CD1c-positive myeloid dendritic cell (primary cell): ENCODE results near the gene NDC80.

Experiments used
- DNase-seq: peaks from one replicate; pipeline ENCODE4 v3.0.0-alpha.2; 2016; ENCODE audit errors: extremely low spot score

The NDC80 gene

DNA sequence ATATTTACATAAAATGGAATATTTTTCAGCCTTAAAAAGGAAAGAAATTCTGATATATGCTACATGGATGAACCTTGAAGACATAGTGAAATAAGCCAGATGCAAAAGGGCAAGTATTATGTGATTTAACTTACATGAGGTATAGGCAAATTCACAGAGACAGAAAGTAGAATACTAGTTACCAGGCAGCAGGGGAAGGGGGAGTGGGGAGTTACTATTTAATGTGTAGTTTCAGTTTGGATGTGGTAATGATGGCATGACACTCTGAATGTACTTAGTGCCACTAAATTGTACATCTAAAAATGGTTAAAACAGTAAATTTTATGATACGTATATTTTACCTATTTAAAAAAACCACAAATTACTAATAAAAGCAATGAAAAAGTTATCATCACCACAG lies 12.1 kb upstream of the NDC80 start:
- no peak for DNase-seq

- DNase-seq: no peak
Observed at GRCh38 chr18:2564373-2564772, 7.0 kb upstream of the NDC80 start.

DNA sequence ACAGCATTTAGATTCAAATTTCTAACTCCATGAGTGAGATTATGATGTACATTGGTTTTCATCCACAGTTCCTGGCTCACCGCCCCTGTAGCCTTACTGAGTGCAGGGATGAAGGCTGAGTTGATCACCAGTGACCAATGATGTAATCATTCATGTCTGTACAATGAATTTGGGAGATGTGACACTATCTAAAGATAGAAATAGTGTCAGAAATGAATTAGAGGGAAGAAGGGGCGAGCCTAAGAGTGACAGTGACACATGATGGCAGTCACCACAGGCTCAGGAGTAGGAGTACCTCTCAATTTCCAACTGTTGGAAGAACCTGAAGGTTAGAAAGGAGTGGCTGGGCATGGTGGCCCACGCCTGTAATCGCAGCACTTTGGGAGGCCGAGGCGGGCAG lies 3.2 kb upstream of the NDC80 start:
- DNase-seq: no peak

DNA sequence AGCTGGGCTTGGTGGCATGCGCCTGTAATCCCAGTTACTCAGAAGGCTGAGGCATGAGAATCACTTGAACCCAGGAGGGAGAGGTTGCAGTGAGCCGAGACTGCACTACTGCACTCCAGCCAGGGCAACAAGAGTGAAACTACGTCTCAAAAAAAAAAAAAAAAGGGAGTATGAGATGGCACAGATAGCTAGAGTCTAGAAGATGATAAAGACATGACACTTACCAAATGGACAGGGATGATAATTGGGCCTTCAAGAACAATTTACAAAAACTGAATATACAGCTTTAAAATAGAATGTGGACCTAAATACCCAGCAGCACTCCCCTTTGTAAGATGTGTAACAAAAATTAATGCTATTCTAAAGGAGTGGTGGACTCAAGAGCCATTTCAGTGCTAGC lies 2.8 kb upstream of the NDC80 start:
- DNase-seq: no peak

GRCh38 chr18:2569338-2570207 lies 1.8 kb upstream of the NDC80 start:
- no peak for DNase-seq

GRCh38 chr18:2570772-2571199 lies 571 bp upstream of the NDC80 start:
- DNase-seq: peak; percentile 71

DNA sequence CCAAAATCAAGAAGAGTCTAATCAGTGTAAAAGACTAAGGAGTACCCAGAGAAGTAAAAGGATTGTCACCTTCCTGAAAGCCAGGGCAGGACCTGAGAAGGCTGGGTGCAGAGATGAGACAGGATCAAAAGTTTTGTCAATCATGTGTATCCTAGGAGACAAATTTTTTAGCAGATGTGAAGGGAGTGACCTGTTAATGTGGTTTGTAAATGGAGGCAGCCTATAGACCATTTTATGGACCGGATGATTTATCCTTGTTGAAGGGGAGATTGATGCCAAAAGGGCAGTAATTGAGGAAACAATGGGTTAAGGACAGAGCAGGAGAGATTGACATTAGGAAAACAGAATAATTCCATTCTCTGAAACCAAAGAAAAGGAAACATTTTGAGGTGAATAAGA lies 813 bp downstream of the NDC80 start:
- DNase-seq: no peak

DNA sequence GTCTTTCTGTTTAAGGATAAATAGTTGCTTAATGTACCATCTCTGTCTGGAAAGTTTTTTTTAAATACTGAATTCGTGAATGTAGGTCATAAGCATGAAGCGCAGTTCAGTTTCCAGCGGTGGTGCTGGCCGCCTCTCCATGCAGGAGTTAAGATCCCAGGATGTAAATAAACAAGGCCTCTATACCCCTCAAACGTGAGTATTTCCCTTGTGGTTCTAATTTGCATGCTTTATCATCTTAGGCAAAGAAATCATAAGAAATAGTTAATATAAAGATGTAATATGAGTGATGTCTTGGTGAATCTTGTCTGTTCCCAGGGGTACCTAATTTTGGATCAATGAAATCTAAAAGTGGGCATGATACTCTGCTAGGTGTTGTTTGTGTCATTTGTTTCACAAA lies 1.5 kb downstream of the NDC80 start:
- no peak for DNase-seq

- no peak for DNase-seq
Observed at GRCh38 chr18:2573408-2573807, 2.1 kb downstream of the NDC80 start.

- DNase-seq: no peak
Observed at GRCh38 chr18:2587788-2588187, 16.4 kb downstream of the NDC80 start.

DNA sequence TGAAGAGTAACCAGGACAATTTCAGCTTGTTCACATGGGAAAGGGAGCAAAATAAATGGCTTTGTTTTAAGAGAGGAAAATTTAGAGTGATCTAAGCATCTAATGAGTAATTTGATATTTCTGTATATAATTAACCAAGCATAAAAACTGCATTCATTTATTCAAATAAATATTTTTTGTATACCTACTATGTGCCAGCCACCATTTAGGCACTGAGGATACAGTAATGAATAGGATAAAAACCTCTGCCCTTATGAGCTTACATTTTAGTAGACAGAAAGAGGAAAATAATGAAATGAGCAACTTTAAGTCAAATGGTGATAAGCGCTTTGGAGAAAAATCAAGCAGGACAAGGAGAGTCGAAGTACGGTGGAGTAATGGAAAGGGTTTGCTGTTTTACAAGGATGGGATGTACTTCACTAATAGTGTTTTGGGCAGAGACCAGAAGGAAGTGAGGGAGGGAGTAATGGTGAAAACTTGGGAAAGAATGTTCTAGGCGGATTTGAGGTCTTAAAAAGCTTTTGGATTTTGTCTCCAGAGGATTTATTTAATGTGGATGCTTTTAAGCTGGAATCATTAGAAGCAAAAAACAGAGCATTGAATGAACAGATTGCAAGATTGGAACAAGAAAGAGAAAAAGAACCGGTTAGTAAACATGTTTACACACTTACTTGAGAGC lies 17.4 kb downstream of the NDC80 start:
- no peak for DNase-seq

DNA sequence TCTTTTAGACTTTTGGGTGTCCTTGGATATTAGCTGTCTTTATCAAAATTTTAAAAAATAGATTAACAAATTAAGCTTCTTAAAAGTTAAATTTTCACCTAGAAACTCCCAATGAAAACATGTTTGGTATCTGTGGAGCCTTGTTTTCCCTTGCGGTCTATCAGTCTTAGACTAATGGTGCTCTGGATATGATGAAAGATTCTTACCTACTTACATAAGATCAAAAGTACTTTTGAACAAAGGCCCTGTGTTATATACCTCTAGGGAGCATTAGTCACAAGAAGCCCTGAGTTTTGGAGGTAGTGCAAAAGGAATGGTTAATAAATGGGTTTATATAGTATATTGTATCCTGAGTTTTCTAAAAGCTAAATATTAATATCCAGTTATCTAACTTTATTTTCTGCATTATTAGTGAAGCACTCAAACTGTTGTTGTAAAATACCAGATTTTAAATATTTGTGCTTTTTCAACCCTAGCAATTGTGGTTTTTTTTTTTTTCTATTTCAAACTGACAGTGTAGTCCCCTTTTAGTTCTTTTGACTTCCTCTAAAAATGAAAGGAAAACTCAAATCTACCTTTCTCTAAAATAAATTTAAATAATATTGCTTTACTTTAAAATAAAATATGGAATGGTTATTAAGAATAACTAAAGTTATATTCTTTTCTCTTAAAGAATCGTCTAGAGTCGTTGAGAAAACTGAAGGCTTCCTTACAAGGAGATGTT lies 18.1 kb downstream of the NDC80 start:
- DNase-seq: no peak

DNA sequence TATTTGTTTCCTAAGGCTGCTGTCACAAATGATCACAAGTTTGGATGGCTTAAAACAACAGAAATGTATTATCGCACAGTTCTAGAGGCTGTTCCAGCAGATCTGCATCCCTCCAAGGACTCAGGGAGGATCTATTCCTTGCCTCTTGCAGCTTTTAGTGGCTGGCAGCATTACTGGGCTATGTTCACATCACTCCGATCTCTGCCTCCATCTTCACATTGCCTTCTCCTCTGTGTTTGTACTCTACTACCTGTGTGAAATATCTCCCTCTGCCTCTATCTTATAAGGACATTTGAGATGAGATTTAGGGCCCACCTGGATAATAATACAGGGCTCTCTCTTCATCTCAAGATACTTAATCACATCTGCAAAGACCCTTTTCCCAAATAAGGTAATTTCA lies 18.9 kb downstream of the NDC80 start:
- DNase-seq: no peak

DNA sequence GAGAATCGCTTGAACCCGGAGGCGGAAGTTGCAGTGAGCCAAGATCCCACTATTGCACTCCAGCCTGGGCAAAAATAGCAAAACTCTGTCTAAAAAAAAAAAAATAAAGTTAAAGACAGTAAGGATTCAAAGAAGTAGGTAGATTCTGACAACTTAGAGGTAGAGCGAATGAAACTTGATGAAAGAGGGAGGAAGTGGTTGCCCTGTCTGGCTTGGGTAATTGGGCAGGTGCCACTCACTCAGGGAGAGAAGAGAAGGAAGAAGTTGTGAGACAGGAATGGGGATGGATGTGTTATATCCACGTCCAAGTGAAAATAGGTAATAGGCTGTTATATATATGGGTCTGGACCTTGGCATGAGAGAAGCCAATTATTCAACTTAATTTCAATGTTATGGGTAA lies 26.3 kb downstream of the NDC80 start:
- DNase-seq: no peak

- DNase-seq: no peak
Observed at GRCh38 chr18:2602844-2603243, 31.5 kb downstream of the NDC80 start.

GRCh38 chr18:2606335-2606734 lies 35.0 kb downstream of the NDC80 start:
- peak; percentile 36 for DNase-seq

DNA sequence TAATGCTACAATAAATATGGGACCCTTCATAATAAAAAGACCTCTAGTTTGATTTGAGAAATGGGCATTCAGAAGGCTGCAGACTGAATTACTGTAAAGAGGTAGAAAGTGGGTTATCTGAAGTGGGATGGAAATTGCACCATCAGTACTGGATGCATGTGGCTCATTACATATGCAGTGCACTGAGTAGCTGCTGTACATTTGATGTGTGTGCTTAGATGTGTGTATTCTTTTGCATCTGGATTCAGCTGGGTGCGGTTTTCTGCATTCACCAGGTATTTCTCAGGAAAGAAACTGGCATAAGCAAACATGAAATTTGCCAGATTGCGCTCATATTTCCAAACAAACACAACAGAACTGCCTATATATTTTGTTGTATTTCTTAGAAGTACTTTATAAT lies 38.2 kb downstream of the NDC80 start:
- DNase-seq: no peak

DNA sequence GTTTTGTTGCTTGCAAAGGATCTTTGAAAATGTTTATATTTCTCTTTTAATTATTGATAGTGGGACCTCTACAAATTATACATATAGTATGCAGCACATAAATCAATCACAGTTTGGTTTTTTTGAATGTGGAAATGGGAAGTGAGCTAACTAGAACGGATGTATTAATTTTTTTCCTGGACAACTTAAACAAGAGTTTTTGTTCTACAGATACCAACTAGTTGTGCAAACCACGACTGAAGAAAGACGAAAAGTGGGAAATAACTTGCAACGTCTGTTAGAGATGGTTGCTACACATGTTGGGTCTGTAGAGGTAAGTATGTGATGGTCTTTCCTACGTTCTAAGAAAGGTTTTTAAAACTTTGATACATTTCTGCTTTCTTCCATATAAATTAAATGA lies 39.2 kb downstream of the NDC80 start:
- DNase-seq: no peak

DNA sequence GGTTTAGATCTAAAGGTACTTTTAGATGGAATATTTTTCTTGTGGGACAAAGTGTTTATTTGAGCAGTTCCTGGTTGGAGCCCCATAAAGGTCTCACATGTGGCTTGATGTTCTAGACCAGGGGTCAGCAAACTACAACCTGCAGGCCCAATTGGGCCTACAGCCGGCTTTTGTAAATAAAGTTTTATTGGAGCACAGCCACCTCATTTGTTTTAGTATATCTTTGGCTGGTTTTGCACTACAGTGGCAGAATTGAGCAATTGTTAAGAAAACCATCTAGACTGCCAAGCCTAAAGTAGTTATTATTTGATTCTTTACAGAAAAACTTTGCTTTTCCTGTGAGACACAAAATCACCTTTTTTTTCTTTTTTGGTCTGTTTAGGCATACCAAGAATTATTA lies 41.6 kb downstream of the NDC80 start:
- DNase-seq: no peak

DNA sequence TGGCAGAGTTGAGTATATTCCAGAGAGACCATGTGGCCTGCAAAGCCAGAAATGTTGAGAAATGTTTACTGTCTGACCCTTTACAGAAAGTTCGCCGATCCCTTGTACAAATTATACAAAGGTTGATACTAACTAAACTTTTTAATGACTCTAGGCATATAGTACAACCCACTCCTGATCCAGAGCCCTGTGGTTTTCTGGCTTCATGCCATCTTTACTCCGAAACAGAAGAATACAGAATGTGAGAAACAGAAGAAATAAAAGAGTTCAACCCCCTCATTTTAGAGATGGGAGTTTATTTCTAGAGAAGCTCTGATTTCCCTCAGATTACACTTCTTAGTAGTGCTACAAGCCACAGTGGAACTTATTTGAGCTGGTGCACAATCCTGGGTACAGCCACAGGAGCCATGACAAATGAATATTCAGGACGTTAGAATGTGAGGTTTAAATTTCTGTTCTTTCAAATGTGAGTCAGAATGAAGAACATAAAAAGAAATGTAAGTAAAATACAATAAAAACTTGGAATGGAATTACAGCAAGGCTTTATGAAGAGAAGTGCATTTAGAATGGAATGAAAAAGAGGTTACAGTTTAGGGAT lies 46.1 kb downstream of the NDC80 start:
- DNase-seq: no peak

- DNase-seq: no peak
Observed at GRCh38 chr18:2618009-2618408, 46.7 kb downstream of the NDC80 start.

DNA sequence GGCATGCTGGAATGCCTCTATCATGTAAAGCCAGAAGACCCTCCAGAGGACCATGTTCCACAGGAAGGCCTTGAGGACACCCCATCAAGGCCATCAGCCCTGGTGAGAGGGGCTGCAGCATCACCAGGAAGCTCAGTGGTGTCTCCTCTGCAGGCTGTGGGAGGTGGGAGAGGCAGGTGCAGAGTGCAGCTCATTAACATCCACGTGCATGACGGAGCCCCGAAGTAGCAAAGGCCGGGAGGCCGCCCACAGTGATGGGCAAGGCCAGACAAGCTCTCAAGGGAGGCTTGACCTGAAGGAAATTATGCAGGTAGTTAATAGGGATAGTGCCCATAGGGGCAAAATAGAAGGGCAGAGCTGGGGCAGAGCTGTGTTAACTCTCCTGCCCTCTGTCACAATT lies 53.9 kb downstream of the NDC80 start:
- DNase-seq: no peak
